Neuronal stem cell (in vitro differentiated cells): ENCODE results near the gene CADPS.

Experiments
- DNase-seq: peaks from one replicate; pipeline ENCODE4 v3.0.0-alpha.2; 2013; ENCODE audit warnings: low spot score
- H2AFZ ChIP-seq: one replicate; pipeline ENCODE4 v1.6.1; 2013; ENCODE audit warnings: mild to moderate bottlenecking, low read length, inconsistent platforms
- H2AK5ac ChIP-seq: 2 replicates; pipeline ENCODE4 v1.6.1; 2013; ENCODE audit warnings: low read depth, mild to moderate bottlenecking, inconsistent platforms, low read length, moderate library complexity, mixed read lengths
- H2BK120ac ChIP-seq: 2 replicates; pipeline ENCODE4 v1.6.1; 2013; ENCODE audit warnings: low read depth, mild to moderate bottlenecking, inconsistent platforms, low read length, moderate library complexity, mixed read lengths
- H2BK12ac ChIP-seq: one replicate; pipeline ENCODE4 v1.6.1; 2013; ENCODE audit warnings: low read length, inconsistent platforms
- H2BK15ac ChIP-seq: 2 replicates; pipeline ENCODE4 v1.6.1; 2013; ENCODE audit warnings: mild to moderate bottlenecking, low read length, inconsistent platforms, mixed read lengths
- H2BK5ac ChIP-seq: one replicate; pipeline ENCODE4 v1.6.1; 2013; ENCODE audit warnings: inconsistent platforms, mild to moderate bottlenecking, low read length, moderate library complexity
- H3K14ac ChIP-seq: one replicate; pipeline ENCODE4 v1.6.1; 2013; ENCODE audit warnings: low read length, inconsistent platforms
- H3K18ac ChIP-seq: 2 replicates; pipeline ENCODE4 v1.6.1; 2013; ENCODE audit warnings: low read length, inconsistent platforms
- H3K23ac ChIP-seq: 2 replicates; pipeline ENCODE4 v1.6.1; 2013; ENCODE audit warnings: low read depth, mild to moderate bottlenecking, mixed read lengths, low read length, inconsistent platforms; ENCODE audit not compliant: poor library complexity
- H3K27ac ChIP-seq: replicated peaks from 3 replicates; pipeline ENCODE4 v1.5.1; 2013; ENCODE audit warnings: low read length, inconsistent platforms
- H3K27me3 ChIP-seq, 3 experiments: 2 replicates each; pipeline ENCODE4 v1.6.1; 2013; ENCODE audit warnings: low read length in 3 of 3, mild to moderate bottlenecking in 2 of 3, inconsistent platforms in 1 of 3, low read depth in 1 of 3, mixed read lengths in 1 of 3, moderate library complexity in 1 of 3; ENCODE audit not compliant: control insufficient read depth in 3 of 3, insufficient read depth in 3 of 3
- H3K36me3 ChIP-seq, 2 donors: replicated peaks in 1 of 2; 2 replicates each; pipeline ENCODE4 v1.6.1; 2013; ENCODE audit warnings: low read length in 2 of 2; ENCODE audit not compliant: control insufficient read depth in 2 of 2, insufficient read depth in 2 of 2
- H3K4ac ChIP-seq: 2 replicates; pipeline ENCODE4 v1.6.1; 2013; ENCODE audit warnings: inconsistent platforms, mild to moderate bottlenecking, low read length, moderate library complexity
- H3K4me1 ChIP-seq, 2 donors: 1 replicate in 1 of 2; 2 replicates in 1 of 2; pipeline ENCODE4 v1.6.1; 2013; ENCODE audit warnings: low read length in 2 of 2, low read depth in 1 of 2; ENCODE audit not compliant: control insufficient read depth in 2 of 2, insufficient read depth in 1 of 2
- H3K4me2 ChIP-seq: one replicate; pipeline ENCODE4 v1.6.1; 2013; ENCODE audit warnings: mild to moderate bottlenecking, low read length, inconsistent platforms; ENCODE audit not compliant: insufficient read depth, poor library complexity, severe bottlenecking
- H3K4me3 ChIP-seq, 2 donors: 2 replicates each; pipeline ENCODE4 v1.5.1; 2013; ENCODE audit warnings: low read length in 2 of 2, mild to moderate bottlenecking in 2 of 2, inconsistent platforms in 1 of 2, moderate library complexity in 1 of 2
- H3K79me1 ChIP-seq: one replicate; pipeline ENCODE4 v1.6.1; 2013; ENCODE audit warnings: low read depth, mild to moderate bottlenecking, inconsistent platforms, low read length, moderate library complexity
- H3K9ac ChIP-seq: one replicate; pipeline ENCODE4 v1.6.1; 2013; ENCODE audit warnings: mild to moderate bottlenecking, low read depth, low read length, inconsistent platforms; ENCODE audit not compliant: poor library complexity
- H3K9me3 ChIP-seq, 2 donors: replicated peaks in 1 of 2; 2 replicates each; pipeline versions ENCODE3 to v1.6.1; 2013; ENCODE audit warnings: low read length in 2 of 2, mild to moderate bottlenecking in 2 of 2, inconsistent platforms in 1 of 2, low read depth in 1 of 2, mixed read lengths in 1 of 2, moderate library complexity in 1 of 2; ENCODE audit not compliant: control insufficient read depth in 2 of 2, insufficient read depth in 1 of 2
- H4K8ac ChIP-seq: one replicate; pipeline ENCODE4 v1.6.1; 2013; ENCODE audit warnings: low read depth, mild to moderate bottlenecking, inconsistent platforms, low read length, moderate library complexity
- H4K91ac ChIP-seq: one replicate; pipeline ENCODE4 v1.6.1; 2013; ENCODE audit warnings: low read length, low read depth, mild to moderate bottlenecking, inconsistent platforms; ENCODE audit not compliant: poor library complexity
- WGBS, 2 donors: extraction: QIAGEN DNeasy Blood & Tissue Kit; methylation state at CpG; one replicate each; pipeline ENCODE4 v1.1.7; 2013; ENCODE audit warnings: missing lambda C conversion rate in 2 of 2, mixed read lengths in 1 of 2; ENCODE audit not compliant: insufficient read length in 2 of 2, insufficient replicate concordance in 1 of 2; ENCODE audit errors: extremely low coverage in 2 of 2; 5-methylcytosine and 5-hydroxymethylcytosine counted together

CADPS gene

DNA sequence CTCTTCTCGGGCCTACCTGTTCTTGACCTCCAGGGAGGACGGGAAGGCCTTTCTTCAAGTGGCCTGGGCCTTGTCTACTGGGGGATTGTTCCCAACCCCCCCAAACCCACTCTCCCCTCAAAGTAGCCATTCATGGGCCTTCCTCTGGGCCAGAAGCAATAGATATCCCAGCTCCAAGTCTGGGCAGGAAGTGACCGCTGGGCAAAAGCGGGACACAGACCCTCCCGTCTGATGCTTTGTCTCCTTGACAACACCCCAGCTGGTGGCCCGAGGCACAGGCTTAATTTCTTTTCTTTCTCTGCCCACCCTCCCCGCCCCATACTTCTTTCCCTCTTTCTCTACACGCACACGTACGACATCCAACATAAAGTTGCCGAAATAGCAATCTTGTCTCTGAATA is 460.4 kb downstream of the CADPS start:
- H3K36me3 ChIP-seq, result no peaks in the 10 kb centered on the region
- no peak overlapping the region for H2AFZ ChIP-seq
- peaks cover 0 to 57% (median 41%) of the 10 kb centered on the region in 3 experiments for H3K27me3 ChIP-seq
- peak overlapping the region; percentile 75 for H3K27ac ChIP-seq
- peaks cover 0 to 9% of the 10 kb centered on the region in 2 donors for H3K9me3 ChIP-seq
- H2BK120ac ChIP-seq, result no peak overlapping the region
- H3K4me1 ChIP-seq, result peaks cover 16 to 19% of the 10 kb centered on the region in 2 donors
- no peak overlapping the region for H3K4me3 ChIP-seq
- H3K4ac ChIP-seq, result no peak overlapping the region
- no peak overlapping the region for H2BK12ac ChIP-seq
- no peak overlapping the region for H3K14ac ChIP-seq
- H2AK5ac ChIP-seq, result no peak overlapping the region
- DNase-seq, result peak; percentile 70
- no peak overlapping the region for H4K8ac ChIP-seq
- no peak overlapping the region for H2BK5ac ChIP-seq
- peak overlapping the region; percentile 60 for H3K4me2 ChIP-seq
- no peak overlapping the region for H3K23ac ChIP-seq
- no peak overlapping the region for H3K9ac ChIP-seq
- H4K91ac ChIP-seq, result no peak overlapping the region
- no CpG with 5 or more reads among the region's 11 CpGs for WGBS, 2 donors
- H2BK15ac ChIP-seq, result no peak overlapping the region
- no peaks in the 10 kb centered on the region for H3K79me1 ChIP-seq
- H3K18ac ChIP-seq, result peak overlapping the region; percentile 54

- H2AK5ac ChIP-seq, result no peak overlapping the region
- H4K91ac ChIP-seq, result no peak overlapping the region
- no peak overlapping the region for H2BK12ac ChIP-seq
- H2BK5ac ChIP-seq, result no peak overlapping the region
- H3K18ac ChIP-seq, result no peak overlapping the region
- H3K14ac ChIP-seq, result no peak overlapping the region
- no peak overlapping the region for H3K4me3 ChIP-seq
- no peak overlapping the region for H3K4me2 ChIP-seq
- WGBS, 2 donors, result no CpG with 5 or more reads among the region's 2 CpGs
- H2AFZ ChIP-seq, result no peak overlapping the region
- H3K4ac ChIP-seq, result no peak overlapping the region
- H2BK15ac ChIP-seq, result no peak overlapping the region
- DNase-seq, result no peak
- no peak overlapping the region for H3K23ac ChIP-seq
- H3K4me1 ChIP-seq, result peaks cover 15 to 19% of the 10 kb centered on the region in 2 donors
- no peak overlapping the region for H3K27ac ChIP-seq
- H3K9ac ChIP-seq, result no peak overlapping the region
- H3K36me3 ChIP-seq, result no peaks in the 10 kb centered on the region
- no peak overlapping the region for H2BK120ac ChIP-seq
- peaks cover 0 to 57% (median 36%) of the 10 kb centered on the region in 3 experiments for H3K27me3 ChIP-seq
- H4K8ac ChIP-seq, result no peak overlapping the region
- peaks cover 0 to 14% of the 10 kb centered on the region in 2 donors for H3K9me3 ChIP-seq
- no peaks in the 10 kb centered on the region for H3K79me1 ChIP-seq
Observed at GRCh38 chr3:62413687-62414086, 461.5 kb downstream of the CADPS start.

- no peak overlapping the region for H2BK5ac ChIP-seq
- no peak overlapping the region for H3K23ac ChIP-seq
- DNase-seq, result no peak
- peaks cover 0 to 2% of the 10 kb centered on the region in 2 donors for H3K4me1 ChIP-seq
- no peaks in the 10 kb centered on the region for H3K79me1 ChIP-seq
- H3K4ac ChIP-seq, result no peak overlapping the region
- H3K9me3 ChIP-seq, result peaks cover 0 to 4% of the 10 kb centered on the region in 2 donors
- H3K4me2 ChIP-seq, result no peak overlapping the region
- H3K4me3 ChIP-seq, result no peak overlapping the region
- no peak overlapping the region for H2BK12ac ChIP-seq
- H3K9ac ChIP-seq, result no peak overlapping the region
- no peak overlapping the region for H2BK120ac ChIP-seq
- no peak overlapping the region for H4K91ac ChIP-seq
- H4K8ac ChIP-seq, result no peak overlapping the region
- no CpG with 5 or more reads among the region's 2 CpGs for WGBS, 2 donors
- no peak overlapping the region for H2AK5ac ChIP-seq
- no peaks in the 10 kb centered on the region for H3K36me3 ChIP-seq
- H3K14ac ChIP-seq, result no peak overlapping the region
- H2AFZ ChIP-seq, result no peak overlapping the region
- no peak overlapping the region for H3K27ac ChIP-seq
- peaks cover 0 to 85% (median 49%) of the 10 kb centered on the region in 3 experiments for H3K27me3 ChIP-seq
- no peak overlapping the region for H3K18ac ChIP-seq
- no peak overlapping the region for H2BK15ac ChIP-seq
Observed at GRCh38 chr3:62406945-62407344, 468.3 kb downstream of the CADPS start.

- Histone ChIP-seq H3K9ac (no peak overlapping the region), H3K79me1 (no peaks in the 10 kb centered on the region), H3K4me2 (no peak overlapping the region), H3K36me3 (no peaks in the 10 kb centered on the region), H2AFZ (no peak overlapping the region), H3K27me3 (peaks cover 0 to 74% (median 37%) of the 10 kb centered on the region in 3 experiments), H3K27ac (no peak overlapping the region), H3K18ac (no peak overlapping the region), H3K4me1 (peaks cover 0 to 2% of the 10 kb centered on the region in 2 donors), H2BK120ac (no peak overlapping the region), H2BK5ac (no peak overlapping the region), H3K4me3 (no peak overlapping the region), H4K91ac (no peak overlapping the region), H3K14ac (no peak overlapping the region), H4K8ac (no peak overlapping the region), H3K23ac (no peak overlapping the region), H3K9me3 (peaks cover 0 to 4% of the 10 kb centered on the region in 2 donors), H2BK12ac (no peak overlapping the region), H3K4ac (no peak overlapping the region), H2AK5ac (no peak overlapping the region), H2BK15ac (no peak overlapping the region)
- no peak for DNase-seq
- WGBS, 2 donors, result no CpG with 5 or more reads among the region's 6 CpGs
Observed at GRCh38 chr3:62405566-62405965, 469.6 kb downstream of the CADPS start.
